GM19023 (cell line): ENCODE results near the gene DDX39A.
"Not testable (repeated sequence)": the region's sequence is repeated elsewhere in the genome, so short reads cannot be mapped to it uniquely, and the experiment has no call there.

Experiments used
- ATAC-seq: cut with Tn5 transposase; IDR thresholded peaks from one replicate; pipeline ENCODE4 v1.9.1; 2021; ENCODE audit warnings: mild to moderate bottlenecking, moderate library complexity; ENCODE audit not compliant: unreplicated experiment

The DDX39A gene

GRCh38 chr19:14419106-14419813 lies at the start of gene DDX39A:
TSS of gene DDX39A (minus strand) at chr19:14419341. CDS start at chr19:14413220, 6,121 bp downstream.
- ATAC-seq = peak; percentile 85

- ATAC-seq = no peak
Measured at GRCh38 chr19:14467816-14468215, 48.7 kb upstream of the DDX39A start.

- no peak for ATAC-seq
Measured at GRCh38 chr19:14467391-14467790, 48.2 kb upstream of the DDX39A start.

GRCh38 chr19:14463747-14464146 lies 44.6 kb upstream of the DDX39A start:
- no peak for ATAC-seq

- not testable (repeated sequence) for ATAC-seq
Measured at GRCh38 chr19:14462401-14462800, 43.3 kb upstream of the DDX39A start.

GRCh38 chr19:14460935-14461334 lies 41.8 kb upstream of the DDX39A start:
- ATAC-seq = no peak

GRCh38 chr19:14459703-14460102 lies 40.6 kb upstream of the DDX39A start:
- ATAC-seq = no peak

- not testable (repeated sequence) for ATAC-seq
Measured at GRCh38 chr19:14452303-14452702, 33.2 kb upstream of the DDX39A start.

- no peak for ATAC-seq
Measured at GRCh38 chr19:14450876-14451275, 31.7 kb upstream of the DDX39A start.

- no peak for ATAC-seq
Measured at GRCh38 chr19:14450168-14450874, 31.2 kb upstream of the DDX39A start.

GRCh38 chr19:14449321-14449720 lies 30.2 kb upstream of the DDX39A start:
- no peak for ATAC-seq

GRCh38 chr19:14446336-14447036 lies 27.3 kb upstream of the DDX39A start:
- ATAC-seq = no peak

GRCh38 chr19:14443632-14444216 lies 24.6 kb upstream of the DDX39A start:
- no peak for ATAC-seq

- no peak for ATAC-seq
Measured at GRCh38 chr19:14442891-14443631, 23.9 kb upstream of the DDX39A start.

GRCh38 chr19:14441041-14441938 lies 22.1 kb upstream of the DDX39A start:
- ATAC-seq = no peak

GRCh38 chr19:14440049-14440448 lies 20.9 kb upstream of the DDX39A start:
- peak; percentile 77 for ATAC-seq

GRCh38 chr19:14439014-14439413 lies 19.9 kb upstream of the DDX39A start:
- ATAC-seq = no peak

- no peak for ATAC-seq
Measured at GRCh38 chr19:14437578-14438140, 18.5 kb upstream of the DDX39A start.

- no peak for ATAC-seq
Measured at GRCh38 chr19:14435320-14436050, 16.3 kb upstream of the DDX39A start.
